HG03025 (cell line): ENCODE results near the gene ROR2.

Experiments
- ATAC-seq: cut with Tn5 transposase; IDR thresholded peaks from one replicate; pipeline ENCODE4 v1.9.1; 2021; ENCODE audit warnings: mild to moderate bottlenecking, moderate library complexity; ENCODE audit not compliant: unreplicated experiment, low FRiP score

ROR2 gene

GRCh38 chr9:91844701-91845291 lies 105.2 kb downstream of the ROR2 start:
- ATAC-seq, result no peak

GRCh38 chr9:91844190-91844589 lies 105.8 kb downstream of the ROR2 start:
- no peak for ATAC-seq

DNA sequence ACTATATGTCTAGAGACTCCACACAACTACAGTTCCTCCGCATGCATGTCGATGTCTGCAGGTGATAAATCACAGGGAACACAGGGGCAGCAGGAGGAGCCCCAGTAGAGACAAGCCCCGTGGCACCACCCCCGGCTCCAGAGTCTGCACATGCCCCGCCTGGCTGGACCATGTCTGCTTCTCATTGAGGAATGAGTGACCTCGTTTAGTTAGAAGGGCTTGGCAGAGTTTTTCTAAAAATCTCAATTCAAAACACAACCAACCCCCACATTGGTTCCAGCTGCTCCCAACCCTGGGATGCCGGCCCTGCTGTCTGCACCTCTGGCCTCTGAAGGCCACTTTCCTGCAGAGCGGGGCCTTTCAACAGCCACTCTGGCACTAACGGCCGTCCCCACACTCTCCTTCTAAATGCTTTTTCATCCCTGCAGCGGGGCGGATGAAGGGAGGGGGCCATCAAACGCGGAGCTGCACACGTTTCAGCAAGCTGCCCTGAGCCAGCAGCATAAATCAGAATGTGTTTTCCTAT lies 106.3 kb downstream of the ROR2 start:
- ATAC-seq, result no peak

- no peak for ATAC-seq
Measured at GRCh38 chr9:91843093-91843492, 106.9 kb downstream of the ROR2 start.

- ATAC-seq, result no peak
Measured at GRCh38 chr9:91842358-91843049, 107.5 kb downstream of the ROR2 start.

DNA sequence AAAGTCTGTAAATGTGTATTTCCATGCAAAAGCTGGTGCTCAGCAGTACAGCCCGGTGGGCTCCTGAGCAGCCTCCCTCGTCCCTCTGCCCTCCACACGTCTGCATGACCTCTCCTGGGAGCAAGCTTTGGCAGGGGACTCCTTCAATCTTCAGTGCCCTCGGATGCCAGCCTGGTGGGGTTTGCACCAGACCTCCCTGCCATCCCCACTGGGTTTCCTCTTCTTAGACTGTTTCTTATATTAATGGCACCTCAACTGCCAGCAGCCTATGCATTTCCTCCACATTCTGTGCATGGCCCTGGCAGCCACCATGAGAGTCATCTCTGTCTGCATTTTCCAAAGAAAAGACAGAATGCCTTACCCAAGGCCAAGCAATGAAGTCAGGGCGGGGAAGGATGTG lies 108.4 kb downstream of the ROR2 start:
- ATAC-seq, result no peak

GRCh38 chr9:91840882-91841281 lies 109.1 kb downstream of the ROR2 start:
- ATAC-seq, result no peak

- ATAC-seq, result no peak
Measured at GRCh38 chr9:91840469-91840868, 109.6 kb downstream of the ROR2 start.

DNA sequence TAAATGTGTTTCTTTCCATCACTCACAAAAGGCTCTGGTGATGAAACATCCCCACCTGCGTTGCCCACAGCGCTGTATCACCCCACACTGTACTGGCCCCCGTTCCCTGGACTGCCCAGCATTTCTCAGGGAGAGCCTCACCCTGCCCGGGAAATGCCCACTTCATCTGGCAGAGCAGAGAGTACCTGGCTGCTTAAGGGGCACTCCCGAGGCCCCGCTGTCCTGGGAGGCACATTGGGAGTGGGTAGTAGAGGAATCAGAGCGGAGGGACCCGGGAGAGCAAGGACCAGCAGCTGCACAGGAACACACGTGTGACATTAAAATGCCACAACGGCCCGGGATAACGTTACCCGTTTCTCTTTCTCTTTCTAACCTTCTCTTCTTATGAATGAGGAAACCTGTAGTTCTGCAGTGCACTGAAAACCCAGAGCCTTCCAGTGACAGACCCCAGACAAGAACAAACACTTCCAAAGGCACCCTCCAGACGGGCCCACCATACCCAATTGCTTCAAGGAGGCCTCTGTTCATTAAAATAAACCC lies 110.0 kb downstream of the ROR2 start:
- ATAC-seq, result no peak

DNA sequence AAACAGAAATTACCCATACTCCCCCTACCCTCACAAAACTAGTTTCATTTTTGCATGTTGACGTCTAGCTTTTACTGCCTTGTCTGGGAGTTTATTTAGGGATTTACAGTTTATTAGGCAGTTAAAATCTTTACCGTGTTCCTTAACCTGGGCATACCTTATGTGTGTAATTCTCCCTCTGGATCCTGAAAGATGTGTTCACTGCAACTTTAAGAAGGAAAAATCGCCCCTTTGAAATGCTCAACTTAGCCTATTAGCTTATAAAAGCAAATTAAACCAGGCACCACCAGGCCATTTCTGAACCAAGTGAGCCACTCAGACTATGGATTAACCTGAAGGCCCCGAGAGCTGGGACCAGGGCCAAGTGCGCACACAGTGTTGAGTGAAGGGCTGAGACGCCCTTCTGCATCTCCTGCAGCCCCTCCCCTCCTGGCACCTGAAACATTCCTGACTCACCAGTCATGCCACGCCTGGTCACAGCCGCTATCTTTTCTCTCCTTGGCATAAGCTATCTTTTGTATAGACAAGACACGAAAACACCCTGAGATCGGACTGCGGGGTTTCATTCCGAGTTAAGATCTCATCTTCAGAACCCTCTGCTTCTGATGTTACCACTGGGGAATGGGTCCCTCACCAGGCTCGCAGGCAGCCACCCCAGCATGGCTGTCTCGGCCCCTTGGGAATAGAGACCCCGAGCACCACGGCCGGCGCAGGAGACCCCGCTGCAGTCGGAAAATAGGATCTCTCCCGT lies 111.9 kb downstream of the ROR2 start:
- no peak for ATAC-seq

- ATAC-seq, result no peak
Measured at GRCh38 chr9:91836515-91836914, 113.5 kb downstream of the ROR2 start.

DNA sequence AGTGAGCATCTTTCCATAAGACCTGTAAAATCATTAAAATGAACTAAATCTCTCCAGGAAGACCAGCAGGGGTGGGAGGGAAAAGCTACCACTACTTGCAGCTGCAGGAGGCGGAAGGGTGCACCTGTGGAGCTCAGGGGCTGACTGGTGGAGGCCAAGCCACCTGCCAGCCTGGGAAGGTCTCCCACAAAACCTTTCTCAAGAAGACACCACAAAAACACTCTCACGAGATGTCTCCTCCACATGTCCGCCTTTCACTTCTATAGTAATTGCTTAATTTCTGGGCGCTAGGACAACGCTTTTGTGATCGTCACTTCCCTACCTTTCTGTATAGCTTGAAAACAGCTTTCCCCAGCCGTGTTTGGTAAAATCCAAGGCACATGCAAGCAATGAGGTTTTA lies 114.4 kb downstream of the ROR2 start:
- no peak for ATAC-seq

DNA sequence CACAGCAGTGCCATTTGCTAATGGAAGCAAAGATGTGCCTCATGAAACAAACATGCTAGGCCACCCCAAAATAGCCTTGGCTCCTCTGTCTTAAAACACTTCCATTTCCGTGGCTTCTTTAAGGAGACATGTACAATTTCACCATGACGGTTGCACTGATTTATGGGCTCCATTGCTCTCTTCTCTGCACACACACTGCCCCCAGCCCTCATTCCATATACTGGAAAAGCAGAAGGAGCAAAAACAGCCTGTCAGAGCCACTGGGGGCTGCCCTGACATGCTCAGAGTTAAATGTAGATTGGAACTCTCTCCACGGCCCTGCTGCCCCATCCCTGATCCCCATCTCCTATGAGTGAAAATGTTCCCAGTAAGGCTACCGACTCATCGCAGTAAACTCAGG lies 114.8 kb downstream of the ROR2 start:
- no peak for ATAC-seq

DNA sequence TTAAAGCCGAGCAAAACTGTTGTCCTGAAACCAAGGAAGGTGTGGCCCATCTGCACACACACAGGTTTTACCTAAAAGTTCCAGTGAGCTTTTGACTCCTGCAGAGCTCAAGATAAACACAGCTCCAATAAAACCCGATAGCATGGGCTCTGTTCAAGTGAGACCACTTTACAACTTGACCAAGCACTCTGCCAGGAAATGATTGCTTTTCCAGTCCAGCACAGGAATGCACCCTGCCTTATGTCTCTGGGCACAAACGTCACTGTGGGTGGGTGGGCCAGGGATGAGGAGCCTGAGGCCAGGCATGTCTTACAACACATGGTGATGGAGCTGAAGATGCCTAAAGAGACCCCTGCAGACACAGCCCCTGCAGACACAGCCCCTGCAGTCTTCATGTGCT lies 115.3 kb downstream of the ROR2 start:
- no peak for ATAC-seq

DNA sequence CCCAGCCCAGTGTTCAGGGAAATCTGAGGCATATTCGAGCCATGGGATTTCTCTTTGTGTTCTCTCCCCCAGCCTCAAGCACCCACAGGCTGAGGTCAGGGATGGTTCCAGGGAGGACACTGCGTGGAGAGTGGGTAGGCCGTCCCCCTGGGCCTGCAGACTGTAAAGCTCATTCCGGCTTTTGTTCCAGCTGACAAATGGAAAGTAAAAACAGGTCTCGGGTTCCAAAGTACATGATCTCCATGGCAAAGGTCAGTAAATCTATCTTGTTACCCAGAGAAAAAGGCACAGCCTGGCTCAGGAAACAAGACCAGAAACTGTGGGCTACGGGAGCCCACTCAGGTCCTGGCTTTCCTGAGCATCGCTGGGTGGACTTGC lies 116.2 kb downstream of the ROR2 start:
- no peak for ATAC-seq

GRCh38 chr9:91833096-91833877 lies 116.7 kb downstream of the ROR2 start:
- ATAC-seq, result no peak

GRCh38 chr9:91832322-91832721 lies 117.7 kb downstream of the ROR2 start:
- no peak for ATAC-seq

GRCh38 chr9:91825866-91826265 lies 124.2 kb downstream of the ROR2 start:
- ATAC-seq, result no peak

DNA sequence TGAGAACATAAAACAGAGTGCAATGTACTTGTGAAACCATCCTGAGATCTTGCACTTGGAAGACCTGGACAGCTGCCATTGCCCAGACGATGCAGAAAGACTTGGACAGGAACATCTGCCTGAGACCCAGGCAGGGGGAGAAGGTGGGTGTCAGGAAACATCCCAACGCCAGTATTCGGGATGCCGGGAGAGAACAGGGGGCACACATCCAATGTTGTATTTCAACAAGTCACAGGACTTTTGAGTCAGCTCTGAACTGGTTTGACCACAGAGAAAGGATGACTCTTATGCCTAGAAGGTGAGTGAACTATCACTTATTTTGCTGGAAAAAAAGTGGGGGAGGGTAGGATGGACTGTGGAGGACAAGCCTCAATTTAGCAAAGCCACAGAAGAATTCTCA lies 124.6 kb downstream of the ROR2 start:
- ATAC-seq, result no peak

DNA sequence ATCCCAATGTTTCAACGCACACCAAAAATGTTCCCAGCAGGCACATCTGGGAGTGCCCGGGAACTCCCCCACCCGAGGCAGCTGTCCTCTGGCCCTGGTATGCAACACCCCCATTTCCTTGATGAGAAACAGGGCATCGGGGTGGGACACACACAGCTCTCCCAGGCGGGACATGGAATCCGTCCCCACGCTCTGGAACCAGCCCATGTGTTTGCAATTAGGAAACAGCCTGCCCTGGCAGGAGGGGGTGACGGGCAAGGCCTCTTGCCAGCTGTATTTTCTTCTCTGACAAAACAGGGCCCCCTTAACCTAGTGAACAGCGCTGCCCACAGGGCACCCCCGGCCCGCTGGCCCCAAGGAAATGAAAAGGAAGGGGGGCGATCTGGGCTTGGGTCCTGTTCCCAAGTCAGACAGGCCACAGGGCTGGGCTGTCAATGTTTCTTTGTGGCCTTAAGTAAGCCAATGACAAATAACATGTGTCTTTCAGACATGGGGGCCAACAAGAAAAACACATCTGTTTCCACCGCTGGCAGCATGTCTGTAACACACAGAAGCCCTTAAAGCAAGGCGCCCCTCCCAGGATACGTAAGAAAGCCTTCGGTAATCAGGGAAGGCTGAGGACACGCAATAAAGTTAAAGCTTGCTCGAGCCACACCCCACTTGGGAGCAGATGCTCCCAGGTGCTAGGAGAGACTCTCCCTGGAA lies 125.3 kb downstream of the ROR2 start:
- ATAC-seq, result no peak
